Liver (tissue), 3 donors: ENCODE data around the gene FBXL2.

ENCODE experiments used
- ATF3 ChIP-seq: IDR thresholded peaks from 2 replicates; pipeline ENCODE4 v1.6.1; 2016; ENCODE audit warnings: antibody characterized with exemption
- GABPA ChIP-seq, 2 donors: IDR thresholded peaks in 1 of 2; conservative IDR thresholded peaks in 1 of 2; 2 replicates each; pipeline ENCODE4 v1.6.1; 2016; ENCODE audit warnings: antibody characterized with exemption in 2 of 2, mild to moderate bottlenecking in 1 of 2, moderate library complexity in 1 of 2
- TAF1 ChIP-seq: conservative IDR thresholded peaks from 2 replicates; pipeline ENCODE4 v1.6.1; 2016; ENCODE audit warnings: antibody characterized with exemption, mild to moderate bottlenecking
- TF ChIP-seq, protein P1 (sequence below): fragments of 150-350 bp; IDR thresholded peaks from 2 replicates; pipeline ENCODE4 v1.5.1; 2017; ENCODE audit warnings: improper control_type of control experiment, low read depth, low read length; ENCODE audit not compliant: missing input control
- donor health status: healthy.
- donor health status: healthy.

- TF ChIP-seq, protein P1, sequence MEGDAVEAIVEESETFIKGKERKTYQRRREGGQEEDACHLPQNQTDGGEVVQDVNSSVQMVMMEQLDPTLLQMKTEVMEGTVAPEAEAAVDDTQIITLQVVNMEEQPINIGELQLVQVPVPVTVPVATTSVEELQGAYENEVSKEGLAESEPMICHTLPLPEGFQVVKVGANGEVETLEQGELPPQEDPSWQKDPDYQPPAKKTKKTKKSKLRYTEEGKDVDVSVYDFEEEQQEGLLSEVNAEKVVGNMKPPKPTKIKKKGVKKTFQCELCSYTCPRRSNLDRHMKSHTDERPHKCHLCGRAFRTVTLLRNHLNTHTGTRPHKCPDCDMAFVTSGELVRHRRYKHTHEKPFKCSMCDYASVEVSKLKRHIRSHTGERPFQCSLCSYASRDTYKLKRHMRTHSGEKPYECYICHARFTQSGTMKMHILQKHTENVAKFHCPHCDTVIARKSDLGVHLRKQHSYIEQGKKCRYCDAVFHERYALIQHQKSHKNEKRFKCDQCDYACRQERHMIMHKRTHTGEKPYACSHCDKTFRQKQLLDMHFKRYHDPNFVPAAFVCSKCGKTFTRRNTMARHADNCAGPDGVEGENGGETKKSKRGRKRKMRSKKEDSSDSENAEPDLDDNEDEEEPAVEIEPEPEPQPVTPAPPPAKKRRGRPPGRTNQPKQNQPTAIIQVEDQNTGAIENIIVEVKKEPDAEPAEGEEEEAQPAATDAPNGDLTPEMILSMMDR: no peak
- TF ChIP-seq ATF3 (no peak), TAF1 (no peak), GABPA (IDR thresholded peaks at IDR 0.05 in 1 of 2, conservative IDR thresholded peaks at IDR 0.05 in 1 of 2) (no peak)
These were observed 117.3 kb downstream of the FBXL2 start for GRCh38 chr3:33394403-33395054.
